Body of pancreas (tissue), 4 donors: Measurements from ENCODE around the gene GNB2.

Experiments used
- CTCF ChIP-seq, 7 experiments: fragments of 450-650 bp in 4 of 7; fragments of 200-600 bp in 3 of 7; sonication (generic) in 3 of 7; IDR thresholded peaks; one replicate each; pipeline ENCODE4 v1.5.1; 2016 to 2019; ENCODE audit warnings: antibody characterized with exemption in 7 of 7
- POLR2A ChIP-seq, 3 donors: fragments of 450-650 bp; IDR thresholded peaks; one replicate each; pipeline ENCODE4 v1.6.1; 2016; ENCODE audit warnings: antibody characterized with exemption in 3 of 3, mild to moderate bottlenecking in 2 of 3

GRCh38 chr7:100677308-100678267 lies 4.0 kb downstream of the GNB2 start:
- TF ChIP-seq CTCF (IDR thresholded peaks at IDR 0.05) (no peak), POLR2A (IDR thresholded peaks at IDR 0.05) (no peak)
